GM18505 (cell line): Measurements from ENCODE around the gene TMEM222.
"Not testable (repeated sequence)": the region's sequence is repeated elsewhere in the genome, so short reads cannot be mapped to it uniquely, and the experiment has no call there.

Experiments
- ATAC-seq: cut with Tn5 transposase; IDR thresholded peaks from one replicate; pipeline ENCODE4 v1.9.1; 2021; ENCODE audit not compliant: unreplicated experiment
- POLR2A ChIP-seq: IDR thresholded peaks from 4 replicates; pipeline ENCODE4 v1.6.1; 2011; ENCODE audit warnings: borderline replicate concordance; ENCODE audit not compliant: insufficient read depth, insufficient read length; ENCODE audit errors: extremely low read depth

The TMEM222 gene, protein sequence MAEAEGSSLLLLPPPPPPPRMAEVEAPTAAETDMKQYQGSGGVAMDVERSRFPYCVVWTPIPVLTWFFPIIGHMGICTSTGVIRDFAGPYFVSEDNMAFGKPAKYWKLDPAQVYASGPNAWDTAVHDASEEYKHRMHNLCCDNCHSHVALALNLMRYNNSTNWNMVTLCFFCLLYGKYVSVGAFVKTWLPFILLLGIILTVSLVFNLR

GRCh38 chr1:27321813-27322568, at the start of gene TMEM222:
TMEM222 (plus strand) TSS chr1:27322163; CDS start chr1:27322198, 35 bp downstream.
- TF ChIP-seq POLR2A: peak; percentile 92
- ATAC-seq: peak; percentile 92

DNA sequence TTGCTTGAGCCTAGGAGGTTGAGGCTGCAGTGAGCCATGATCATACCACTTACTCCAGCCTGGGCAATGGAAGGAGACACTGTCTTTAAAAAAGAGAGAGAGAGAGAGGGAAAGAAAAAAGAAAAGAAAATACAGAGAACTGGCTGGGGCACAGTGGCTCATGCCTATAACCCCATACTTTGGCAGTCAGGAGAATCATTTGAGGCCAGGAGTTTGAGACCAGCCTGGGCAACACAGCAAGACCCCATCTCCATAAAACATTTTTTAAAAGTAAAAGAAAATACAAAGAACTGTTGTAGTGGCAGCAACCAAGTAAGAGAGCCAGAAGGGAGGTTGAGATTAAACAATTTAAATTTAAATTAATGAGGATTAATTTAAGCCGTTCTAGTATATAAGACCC, 47.8 kb upstream of the TMEM222 start:
- TF ChIP-seq POLR2A: no peak
- no peak for ATAC-seq

DNA sequence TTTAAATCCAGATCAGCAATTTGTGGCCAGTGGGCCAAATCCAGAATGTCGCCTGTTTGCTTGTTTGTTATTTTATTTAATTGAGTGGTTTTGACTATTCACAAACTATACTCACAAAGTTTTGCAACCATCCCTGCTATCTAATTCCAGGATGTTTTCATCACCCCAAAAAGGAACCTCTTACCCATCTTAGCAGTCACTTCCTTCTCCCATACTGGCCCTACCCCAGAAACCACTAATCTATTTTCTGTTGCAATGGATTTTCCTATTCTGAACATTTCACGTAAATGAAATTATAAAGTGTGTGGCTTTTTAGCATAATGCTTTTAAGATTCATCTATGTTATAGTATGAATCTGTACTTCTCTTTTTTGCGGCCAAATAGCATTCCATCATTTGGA, 46.3 kb upstream of the TMEM222 start:
- no peak for TF ChIP-seq POLR2A
- no peak for ATAC-seq

GRCh38 chr1:27284425-27285273, 37.3 kb upstream of the TMEM222 start:
- no peak for ATAC-seq
- no peak for TF ChIP-seq POLR2A

GRCh38 chr1:27285274-27285660, 36.7 kb upstream of the TMEM222 start:
- no peak for TF ChIP-seq POLR2A
- no peak for ATAC-seq

GRCh38 chr1:27285821-27286220, 36.1 kb upstream of the TMEM222 start:
- ATAC-seq: not testable (repeated sequence)

DNA sequence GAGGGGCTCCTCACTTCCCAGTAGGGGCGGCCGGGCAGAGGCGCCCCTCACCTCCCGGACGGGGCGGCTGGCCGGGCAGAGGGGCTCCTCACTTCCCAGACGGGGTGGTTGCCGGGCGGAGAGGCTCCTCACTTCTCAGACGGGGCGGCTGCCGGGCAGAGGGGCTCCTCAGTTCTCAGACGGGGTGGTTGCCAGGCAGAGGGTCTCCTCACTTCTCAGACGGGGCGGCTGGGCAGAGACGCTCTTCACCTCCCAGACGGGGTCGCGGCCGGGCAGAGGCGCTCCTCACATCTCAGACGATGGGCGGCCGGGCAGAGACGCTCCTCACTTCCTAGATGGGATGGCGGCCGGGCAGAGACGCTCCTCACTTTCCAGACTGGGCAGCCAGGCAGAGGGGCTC, 32.8 kb upstream of the TMEM222 start:
- ATAC-seq: not testable (repeated sequence)

GRCh38 chr1:27290581-27290980, 31.4 kb upstream of the TMEM222 start:
- TF ChIP-seq POLR2A: no peak
- ATAC-seq: no peak

- no peak for ATAC-seq
- TF ChIP-seq POLR2A: no peak
Observed at GRCh38 chr1:27292106-27292505, 29.9 kb upstream of the TMEM222 start.

- no peak for TF ChIP-seq POLR2A
- no peak for ATAC-seq
Observed at GRCh38 chr1:27293915-27294314, 28.0 kb upstream of the TMEM222 start.

DNA sequence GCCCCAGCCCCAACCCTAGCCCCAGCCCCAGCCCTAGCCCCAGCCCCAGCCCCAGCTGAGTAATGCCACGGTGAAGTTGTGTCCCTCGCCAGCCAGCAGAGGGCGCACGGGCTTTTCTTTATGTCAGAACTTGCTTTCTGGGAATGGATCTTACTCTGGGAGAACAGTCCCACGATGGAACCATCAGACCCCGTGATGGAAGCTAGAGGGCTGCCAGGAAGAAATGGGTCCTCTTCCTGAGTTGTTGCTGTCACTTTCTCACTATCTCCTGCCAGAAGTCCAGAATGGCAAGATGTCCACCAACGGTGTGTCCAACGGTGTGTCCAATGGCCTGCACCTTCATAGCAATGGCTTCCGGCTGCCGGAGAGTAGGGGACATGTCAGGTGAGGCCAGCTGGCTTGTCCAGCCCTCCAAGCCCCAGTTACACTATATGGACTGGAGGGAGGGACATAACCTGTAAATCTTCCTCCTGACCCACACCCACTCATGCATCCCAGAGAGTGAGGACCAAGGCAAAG, 25.1 kb upstream of the TMEM222 start:
- TF ChIP-seq POLR2A: no peak
- ATAC-seq: no peak

GRCh38 chr1:27297903-27298302, 24.1 kb upstream of the TMEM222 start:
- TF ChIP-seq POLR2A: no peak
- ATAC-seq: no peak

DNA sequence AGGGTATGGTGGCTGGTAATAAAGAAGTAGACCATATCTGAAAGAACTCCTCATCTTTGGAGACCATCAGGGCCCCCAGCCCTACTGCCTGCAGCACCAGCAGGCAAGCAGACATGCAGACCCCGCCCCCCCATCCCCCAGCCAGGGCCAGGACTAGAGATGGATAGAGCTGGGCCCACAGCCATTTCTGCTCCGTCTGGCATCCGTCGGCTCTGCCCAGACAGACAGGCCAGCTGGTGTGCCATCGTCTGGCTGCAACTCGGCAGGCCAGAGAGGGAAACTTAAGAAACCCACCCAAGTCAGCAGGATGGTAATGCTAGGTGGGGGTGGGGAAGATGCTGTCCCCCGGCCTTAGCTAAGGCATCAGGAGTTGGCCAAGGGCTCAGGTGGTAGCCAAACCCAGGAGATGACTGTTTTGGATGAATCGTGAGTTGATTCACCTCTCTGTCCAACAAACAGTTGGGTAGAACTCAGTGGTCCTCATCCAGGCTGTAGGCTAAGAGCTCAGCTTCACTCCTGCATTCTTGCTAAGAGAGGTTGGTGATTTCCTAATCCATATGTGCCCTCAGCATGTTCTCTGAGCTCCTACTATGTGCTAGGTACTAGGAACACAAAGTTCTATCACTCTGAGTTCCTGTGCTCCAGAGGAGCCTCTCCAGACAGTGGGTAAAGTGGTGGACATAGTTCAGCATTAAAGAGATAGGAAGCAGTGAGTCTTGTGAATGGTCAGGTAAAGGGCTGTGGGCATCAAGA, 23.2 kb upstream of the TMEM222 start:
- TF ChIP-seq POLR2A: no peak
- ATAC-seq: no peak
